Neural cell (in vitro differentiated cells): ENCODE measurements around the gene CTF1.

ENCODE experiments used
- EP300 ChIP-seq: fragments of 450-650 bp; conservative IDR thresholded peaks from 2 replicates; pipeline ENCODE4 v1.6.1; 2014; ENCODE audit warnings: antibody characterized with exemption, mild to moderate bottlenecking, moderate library complexity; ENCODE audit not compliant: poor library complexity, severe bottlenecking
- EZH2 ChIP-seq: fragments of 200-600, 300-800 bp; shearing (Covaris generic), sonication (generic); IDR thresholded peaks from 2 replicates; pipeline ENCODE4 v1.6.1; 2014; ENCODE audit warnings: antibody characterized with exemption, low read length, borderline replicate concordance, mild to moderate bottlenecking; ENCODE audit not compliant: insufficient read depth, poor library complexity, severe bottlenecking
- MXI1 ChIP-seq: fragments of 450-650 bp; conservative IDR thresholded peaks from 2 replicates; pipeline ENCODE4 v1.6.1; 2014; ENCODE audit warnings: antibody characterized with exemption, mild to moderate bottlenecking; ENCODE audit not compliant: poor library complexity, severe bottlenecking
- POLR2AphosphoS5 ChIP-seq: IDR thresholded peaks from 2 replicates; pipeline ENCODE4 v1.6.1; 2012
- RAD21 ChIP-seq: fragments of 450-650 bp; conservative IDR thresholded peaks from 2 replicates; pipeline ENCODE4 v1.6.1; 2014; ENCODE audit warnings: antibody characterized with exemption, mild to moderate bottlenecking, moderate library complexity
- REST ChIP-seq: IDR thresholded peaks from 2 replicates; pipeline ENCODE4 v1.6.1; 2012; ENCODE audit warnings: borderline replicate concordance
- TAF1 ChIP-seq: IDR thresholded peaks from 2 replicates; pipeline ENCODE4 v1.6.1; 2012; ENCODE audit warnings: low read depth
- TF ChIP-seq, protein P1 (sequence below): fragments of 450-650 bp; IDR thresholded peaks from 2 replicates; pipeline ENCODE4 v1.5.1; 2014; ENCODE audit warnings: antibody characterized with exemption, mild to moderate bottlenecking, moderate library complexity; ENCODE audit not compliant: poor library complexity, severe bottlenecking

DNA sequence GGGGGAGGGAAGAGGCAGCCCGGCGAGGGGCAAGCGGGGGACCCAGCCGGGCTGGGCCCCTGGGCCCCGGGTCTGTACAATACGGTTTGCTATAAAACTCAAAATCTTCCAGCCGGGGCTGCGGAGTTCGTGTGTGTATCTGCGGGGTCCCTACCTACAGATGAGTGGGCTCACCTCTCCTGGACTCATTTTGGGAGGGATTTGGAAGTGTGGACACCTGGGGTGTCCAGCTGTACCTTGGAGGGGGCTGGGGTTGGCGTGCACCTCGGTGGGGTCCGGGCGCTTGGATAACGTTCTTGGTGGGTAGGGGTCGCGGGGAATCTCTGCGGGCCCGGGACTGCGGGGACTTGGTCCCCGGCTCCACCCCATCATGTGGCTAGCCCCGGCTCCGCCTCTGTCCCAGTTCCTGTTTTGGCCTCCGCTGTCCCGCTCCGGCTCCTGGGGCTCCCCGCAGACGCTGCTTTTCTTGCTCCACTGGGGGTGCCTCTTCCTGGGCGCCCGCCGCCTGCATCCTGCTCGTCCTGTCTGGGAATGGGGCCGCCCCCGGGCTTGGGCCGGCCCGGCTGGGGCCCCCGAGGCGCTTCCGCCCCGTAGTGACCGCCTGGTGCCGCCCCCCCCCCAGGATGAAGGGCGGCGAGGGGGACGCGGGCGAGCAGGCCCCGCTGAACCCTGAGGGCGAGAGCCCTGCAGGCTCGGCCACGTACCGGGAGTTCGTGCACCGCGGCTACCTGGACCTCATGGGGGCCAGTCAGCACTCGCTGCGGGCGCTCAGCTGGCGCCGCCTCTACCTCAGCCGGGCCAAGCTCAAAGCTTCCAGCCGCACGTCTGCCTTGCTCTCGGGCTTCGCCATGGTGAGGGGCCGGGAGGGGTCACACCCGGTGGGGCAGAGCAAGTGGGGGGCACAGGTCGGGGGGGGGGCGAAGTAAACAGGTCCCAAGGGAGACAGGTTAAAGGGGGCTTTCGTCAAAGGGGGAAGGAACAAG is 52.5 kb downstream of the CTF1 start, which contains the start of gene ORAI3:
- TF ChIP-seq, protein P1, sequence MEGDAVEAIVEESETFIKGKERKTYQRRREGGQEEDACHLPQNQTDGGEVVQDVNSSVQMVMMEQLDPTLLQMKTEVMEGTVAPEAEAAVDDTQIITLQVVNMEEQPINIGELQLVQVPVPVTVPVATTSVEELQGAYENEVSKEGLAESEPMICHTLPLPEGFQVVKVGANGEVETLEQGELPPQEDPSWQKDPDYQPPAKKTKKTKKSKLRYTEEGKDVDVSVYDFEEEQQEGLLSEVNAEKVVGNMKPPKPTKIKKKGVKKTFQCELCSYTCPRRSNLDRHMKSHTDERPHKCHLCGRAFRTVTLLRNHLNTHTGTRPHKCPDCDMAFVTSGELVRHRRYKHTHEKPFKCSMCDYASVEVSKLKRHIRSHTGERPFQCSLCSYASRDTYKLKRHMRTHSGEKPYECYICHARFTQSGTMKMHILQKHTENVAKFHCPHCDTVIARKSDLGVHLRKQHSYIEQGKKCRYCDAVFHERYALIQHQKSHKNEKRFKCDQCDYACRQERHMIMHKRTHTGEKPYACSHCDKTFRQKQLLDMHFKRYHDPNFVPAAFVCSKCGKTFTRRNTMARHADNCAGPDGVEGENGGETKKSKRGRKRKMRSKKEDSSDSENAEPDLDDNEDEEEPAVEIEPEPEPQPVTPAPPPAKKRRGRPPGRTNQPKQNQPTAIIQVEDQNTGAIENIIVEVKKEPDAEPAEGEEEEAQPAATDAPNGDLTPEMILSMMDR: peak; percentile 10
- no peak for TF ChIP-seq EP300
- no peak for TF ChIP-seq POLR2AphosphoS5
- TF ChIP-seq EZH2: no peak
- no peak for TF ChIP-seq TAF1
- TF ChIP-seq REST: no peak
- no peak for TF ChIP-seq RAD21
- no peak for TF ChIP-seq MXI1
